ENCODE data around the gene ATP8A2.

Gene ATP8A2

GRCh38 chr13:25739376-25739775 is 367.6 kb downstream of the ATP8A2 start:
- TF ChIP-seq, protein P1, sequence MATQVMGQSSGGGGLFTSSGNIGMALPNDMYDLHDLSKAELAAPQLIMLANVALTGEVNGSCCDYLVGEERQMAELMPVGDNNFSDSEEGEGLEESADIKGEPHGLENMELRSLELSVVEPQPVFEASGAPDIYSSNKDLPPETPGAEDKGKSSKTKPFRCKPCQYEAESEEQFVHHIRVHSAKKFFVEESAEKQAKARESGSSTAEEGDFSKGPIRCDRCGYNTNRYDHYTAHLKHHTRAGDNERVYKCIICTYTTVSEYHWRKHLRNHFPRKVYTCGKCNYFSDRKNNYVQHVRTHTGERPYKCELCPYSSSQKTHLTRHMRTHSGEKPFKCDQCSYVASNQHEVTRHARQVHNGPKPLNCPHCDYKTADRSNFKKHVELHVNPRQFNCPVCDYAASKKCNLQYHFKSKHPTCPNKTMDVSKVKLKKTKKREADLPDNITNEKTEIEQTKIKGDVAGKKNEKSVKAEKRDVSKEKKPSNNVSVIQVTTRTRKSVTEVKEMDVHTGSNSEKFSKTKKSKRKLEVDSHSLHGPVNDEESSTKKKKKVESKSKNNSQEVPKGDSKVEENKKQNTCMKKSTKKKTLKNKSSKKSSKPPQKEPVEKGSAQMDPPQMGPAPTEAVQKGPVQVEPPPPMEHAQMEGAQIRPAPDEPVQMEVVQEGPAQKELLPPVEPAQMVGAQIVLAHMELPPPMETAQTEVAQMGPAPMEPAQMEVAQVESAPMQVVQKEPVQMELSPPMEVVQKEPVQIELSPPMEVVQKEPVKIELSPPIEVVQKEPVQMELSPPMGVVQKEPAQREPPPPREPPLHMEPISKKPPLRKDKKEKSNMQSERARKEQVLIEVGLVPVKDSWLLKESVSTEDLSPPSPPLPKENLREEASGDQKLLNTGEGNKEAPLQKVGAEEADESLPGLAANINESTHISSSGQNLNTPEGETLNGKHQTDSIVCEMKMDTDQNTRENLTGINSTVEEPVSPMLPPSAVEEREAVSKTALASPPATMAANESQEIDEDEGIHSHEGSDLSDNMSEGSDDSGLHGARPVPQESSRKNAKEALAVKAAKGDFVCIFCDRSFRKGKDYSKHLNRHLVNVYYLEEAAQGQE (IDR thresholded peaks at IDR 0.05; ENCODE audit: insufficient read depth in 1 of 2, low read depth in 2 of 2, low read length in 2 of 2) = no peak
- no peak for TF ChIP-seq TAF1 (IDR thresholded peaks at IDR 0.05; ENCODE audit: borderline replicate concordance, insufficient read depth, low read length)
- TF ChIP-seq FOXP2 (optimal IDR thresholded peaks at IDR 0.05; ENCODE audit: borderline replicate concordance, extremely low read depth, extremely low read length, insufficient read depth) = no peak
- TF ChIP-seq POLR2AphosphoS5 (IDR thresholded peaks at IDR 0.05; ENCODE audit: low read depth, low read length) = no peak
- no peak for TF ChIP-seq SIN3A (IDR thresholded peaks at IDR 0.05; ENCODE audit: borderline replicate concordance, insufficient read depth, low read length)

DNA sequence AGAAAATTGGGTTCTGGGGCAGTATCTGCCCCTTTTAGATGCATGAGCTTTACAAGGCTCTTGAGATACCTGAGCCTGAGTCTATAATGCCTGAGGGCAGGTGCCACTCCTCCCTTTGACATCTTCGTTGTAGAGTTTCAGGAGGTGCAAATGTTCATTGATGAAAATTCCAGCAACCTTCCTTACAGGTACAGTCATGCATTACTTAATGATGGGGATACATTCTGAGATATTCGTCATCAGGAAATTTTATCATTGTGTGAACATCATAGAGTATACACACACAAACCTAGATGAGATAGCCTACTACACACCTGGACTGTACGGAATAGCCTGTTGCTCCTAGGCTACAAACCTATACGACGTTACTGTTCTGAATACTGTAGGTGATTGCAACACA is 370.0 kb downstream of the ATP8A2 start:
- TF ChIP-seq SIN3A (IDR thresholded peaks at IDR 0.05; ENCODE audit: borderline replicate concordance, insufficient read depth, low read length) (no peak), TAF1 (IDR thresholded peaks at IDR 0.05; ENCODE audit: borderline replicate concordance, insufficient read depth, low read length) (no peak), POLR2AphosphoS5 (IDR thresholded peaks at IDR 0.05; ENCODE audit: low read depth, low read length) (no peak), FOXP2 (optimal IDR thresholded peaks at IDR 0.05; ENCODE audit: borderline replicate concordance, extremely low read depth, extremely low read length, insufficient read depth) (no peak)
- TF ChIP-seq, protein P1 (IDR thresholded peaks at IDR 0.05; ENCODE audit: insufficient read depth in 1 of 2, low read depth in 2 of 2, low read length in 2 of 2) = no peak

DNA sequence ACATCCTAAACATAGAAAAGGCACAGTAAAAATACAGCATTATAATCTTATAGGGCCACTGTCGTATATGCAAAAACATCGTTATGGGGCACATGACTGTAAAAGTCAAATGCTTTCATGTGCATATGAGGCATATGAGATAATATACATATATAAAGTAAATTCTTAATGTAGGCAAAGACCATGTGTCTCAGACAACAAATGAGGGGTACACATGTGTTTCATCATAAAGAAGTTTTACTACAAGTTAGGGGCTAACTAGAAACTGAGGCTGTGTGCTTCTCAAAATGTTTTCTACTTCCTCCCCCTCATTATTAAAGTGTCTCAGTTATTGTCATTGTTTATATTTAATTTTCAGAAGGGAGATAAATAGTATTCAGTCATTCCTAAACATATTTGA is 370.4 kb downstream of the ATP8A2 start:
- no peak for TF ChIP-seq TAF1 (IDR thresholded peaks at IDR 0.05; ENCODE audit: borderline replicate concordance, insufficient read depth, low read length)

- TF ChIP-seq, protein P1 (IDR thresholded peaks at IDR 0.05; ENCODE audit: insufficient read depth in 1 of 2, low read depth in 2 of 2, low read length in 2 of 2) = no peak
- no peak for TF ChIP-seq SIN3A (IDR thresholded peaks at IDR 0.05; ENCODE audit: borderline replicate concordance, insufficient read depth, low read length)
- no peak for TF ChIP-seq POLR2AphosphoS5 (IDR thresholded peaks at IDR 0.05; ENCODE audit: low read depth, low read length)
- no peak for TF ChIP-seq TAF1 (IDR thresholded peaks at IDR 0.05; ENCODE audit: borderline replicate concordance, insufficient read depth, low read length)
- no peak for TF ChIP-seq FOXP2 (optimal IDR thresholded peaks at IDR 0.05; ENCODE audit: borderline replicate concordance, extremely low read depth, extremely low read length, insufficient read depth)
Observed at GRCh38 chr13:25743421-25743820, 371.6 kb downstream of the ATP8A2 start.

- no peak for TF ChIP-seq TAF1 (IDR thresholded peaks at IDR 0.05; ENCODE audit: borderline replicate concordance, insufficient read depth, low read length)
- no peak for TF ChIP-seq SIN3A (IDR thresholded peaks at IDR 0.05; ENCODE audit: borderline replicate concordance, insufficient read depth, low read length)
Observed at GRCh38 chr13:25744178-25744577, 372.4 kb downstream of the ATP8A2 start.

GRCh38 chr13:25746131-25746530 is 374.4 kb downstream of the ATP8A2 start:
- TF ChIP-seq FOXP2 (optimal IDR thresholded peaks at IDR 0.05; ENCODE audit: borderline replicate concordance, extremely low read depth, extremely low read length, insufficient read depth) = no peak
- TF ChIP-seq, protein P1 (IDR thresholded peaks at IDR 0.05; ENCODE audit: insufficient read depth in 1 of 2, low read depth in 2 of 2, low read length in 2 of 2) = no peak

All from PFSK-1 (cell line).